GM12801 (cell line): ENCODE data around the gene PPP3CA.

Experiments used
- TF ChIP-seq, protein P1 (sequence below): IDR thresholded peaks from one replicate; pipeline ENCODE4 v1.5.1; 2011; ENCODE audit warnings: control low read depth; ENCODE audit not compliant: insufficient read length; ENCODE audit errors: extremely low read depth

The PPP3CA gene

DNA sequence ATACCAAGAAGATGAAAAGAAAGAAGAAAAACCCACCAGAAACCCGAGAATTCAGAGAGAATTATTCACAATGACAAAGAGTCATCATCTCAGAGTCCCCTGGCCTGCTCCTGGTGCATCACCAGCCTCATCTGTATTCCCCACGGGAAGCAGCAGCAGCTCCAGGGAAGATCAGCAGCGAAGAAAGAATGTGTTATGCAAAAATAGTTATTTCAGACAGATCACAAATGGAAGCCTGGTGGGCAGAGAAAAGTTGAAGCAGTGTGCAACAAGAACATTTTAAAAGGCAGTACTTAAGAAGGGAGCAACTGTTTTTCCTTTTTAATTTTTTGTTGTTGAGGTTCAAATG is 189.2 kb downstream of the PPP3CA start:
- TF ChIP-seq, protein P1, sequence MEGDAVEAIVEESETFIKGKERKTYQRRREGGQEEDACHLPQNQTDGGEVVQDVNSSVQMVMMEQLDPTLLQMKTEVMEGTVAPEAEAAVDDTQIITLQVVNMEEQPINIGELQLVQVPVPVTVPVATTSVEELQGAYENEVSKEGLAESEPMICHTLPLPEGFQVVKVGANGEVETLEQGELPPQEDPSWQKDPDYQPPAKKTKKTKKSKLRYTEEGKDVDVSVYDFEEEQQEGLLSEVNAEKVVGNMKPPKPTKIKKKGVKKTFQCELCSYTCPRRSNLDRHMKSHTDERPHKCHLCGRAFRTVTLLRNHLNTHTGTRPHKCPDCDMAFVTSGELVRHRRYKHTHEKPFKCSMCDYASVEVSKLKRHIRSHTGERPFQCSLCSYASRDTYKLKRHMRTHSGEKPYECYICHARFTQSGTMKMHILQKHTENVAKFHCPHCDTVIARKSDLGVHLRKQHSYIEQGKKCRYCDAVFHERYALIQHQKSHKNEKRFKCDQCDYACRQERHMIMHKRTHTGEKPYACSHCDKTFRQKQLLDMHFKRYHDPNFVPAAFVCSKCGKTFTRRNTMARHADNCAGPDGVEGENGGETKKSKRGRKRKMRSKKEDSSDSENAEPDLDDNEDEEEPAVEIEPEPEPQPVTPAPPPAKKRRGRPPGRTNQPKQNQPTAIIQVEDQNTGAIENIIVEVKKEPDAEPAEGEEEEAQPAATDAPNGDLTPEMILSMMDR, result no peak

DNA sequence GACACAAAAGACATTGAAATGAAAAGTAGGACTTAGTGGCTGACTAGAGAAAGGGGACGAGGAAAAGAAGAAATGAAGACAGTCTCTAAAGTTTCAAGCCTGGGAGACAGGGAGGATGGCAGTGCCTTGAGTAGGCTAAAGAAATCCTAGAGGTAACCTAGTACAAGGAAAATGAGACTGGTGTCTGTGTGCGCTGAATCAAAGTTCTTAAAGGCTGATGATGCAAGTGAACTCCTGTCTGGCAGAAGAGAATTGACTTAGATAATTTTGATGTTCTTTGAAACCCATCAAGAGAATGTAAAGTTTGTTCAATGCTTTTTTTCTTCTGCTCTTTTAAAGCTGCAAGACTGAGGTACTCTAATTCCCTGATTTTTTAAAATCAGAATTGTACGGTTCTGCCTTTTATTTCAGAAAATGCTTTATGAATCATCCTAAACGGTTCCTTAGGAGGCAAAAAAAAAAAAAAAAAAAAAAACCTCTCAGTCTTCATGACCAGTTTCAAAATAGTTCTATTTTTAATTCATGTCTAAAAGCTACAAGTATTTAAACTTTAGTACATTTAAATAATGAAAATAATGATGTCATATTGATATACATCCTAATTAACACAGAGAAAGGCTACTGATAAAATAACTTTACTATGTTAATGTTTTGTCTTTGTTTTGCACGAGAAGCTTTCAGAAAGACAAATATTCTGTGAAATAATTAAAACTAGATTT is 189.8 kb downstream of the PPP3CA start:
- TF ChIP-seq, protein P1, result no peak

DNA sequence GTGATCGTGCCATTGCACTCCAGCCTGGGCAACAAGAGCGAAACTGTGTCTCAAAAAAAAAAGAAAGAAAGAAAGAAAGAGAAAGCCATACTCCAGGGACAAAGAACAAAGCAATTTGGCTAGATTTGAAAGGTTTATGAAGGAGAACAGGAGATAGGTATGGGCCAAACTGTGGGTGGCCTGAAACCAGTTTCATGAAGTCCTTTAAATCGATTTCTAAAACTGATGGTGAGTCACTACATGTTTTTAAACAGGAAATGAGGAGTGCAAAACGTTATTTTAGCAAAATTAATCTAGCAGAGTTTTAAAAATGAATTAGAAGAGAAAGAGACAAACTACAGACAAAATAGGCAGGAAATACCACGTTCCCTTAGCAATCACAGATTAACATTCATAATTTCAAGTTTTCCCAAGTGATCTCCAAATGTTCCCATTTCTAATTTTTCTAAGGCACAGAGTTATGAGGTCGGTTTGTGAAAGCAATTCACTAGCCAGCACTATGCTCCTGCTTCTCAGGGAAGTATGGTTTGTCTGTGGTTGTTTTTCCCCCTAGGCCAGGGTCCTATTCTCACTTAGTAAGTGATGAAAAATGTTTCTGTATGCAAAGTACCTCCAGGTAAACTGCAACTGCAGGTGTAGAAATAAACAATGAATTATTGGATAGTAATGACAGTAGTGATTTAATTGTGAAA is 190.6 kb downstream of the PPP3CA start:
- TF ChIP-seq, protein P1, result no peak

DNA sequence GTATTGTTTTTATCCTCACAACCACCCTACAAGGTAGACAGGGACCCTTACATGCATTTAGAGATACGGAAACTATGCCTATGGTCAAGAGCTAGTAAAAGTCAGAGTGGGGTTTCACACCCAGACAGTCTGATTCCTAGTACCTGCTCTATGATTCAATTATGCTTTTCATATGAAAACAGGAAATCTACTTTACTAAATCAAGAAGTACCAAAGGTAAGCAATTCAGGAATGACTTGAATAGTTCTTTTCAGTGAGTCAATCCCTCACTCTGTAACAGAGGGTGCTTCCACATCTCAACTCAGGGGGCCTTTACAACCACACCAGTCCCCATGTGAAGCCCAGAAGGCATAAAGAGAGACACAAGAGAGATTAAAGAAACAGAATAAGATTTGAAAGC is 191.4 kb downstream of the PPP3CA start:
- TF ChIP-seq, protein P1, result no peak

DNA sequence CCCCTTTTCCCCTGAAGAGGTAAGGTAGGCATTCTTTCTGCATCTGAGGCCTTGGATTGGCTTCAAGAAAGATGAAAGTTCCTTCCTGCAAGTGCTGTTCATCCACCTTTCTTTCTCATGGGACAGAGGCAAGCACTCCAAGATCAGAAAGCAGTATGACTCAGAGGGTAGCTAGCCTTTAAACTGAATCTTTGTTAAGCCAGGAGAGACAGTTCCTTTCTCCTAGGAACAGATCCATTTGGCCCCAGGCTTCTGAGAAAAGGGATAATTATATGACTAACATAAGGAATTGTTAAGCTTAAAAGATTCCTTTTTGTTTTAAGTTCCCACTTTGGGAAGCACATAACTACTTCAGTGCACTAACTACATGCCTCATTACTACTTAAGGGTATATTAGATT is 192.0 kb downstream of the PPP3CA start:
- TF ChIP-seq, protein P1, result no peak

DNA sequence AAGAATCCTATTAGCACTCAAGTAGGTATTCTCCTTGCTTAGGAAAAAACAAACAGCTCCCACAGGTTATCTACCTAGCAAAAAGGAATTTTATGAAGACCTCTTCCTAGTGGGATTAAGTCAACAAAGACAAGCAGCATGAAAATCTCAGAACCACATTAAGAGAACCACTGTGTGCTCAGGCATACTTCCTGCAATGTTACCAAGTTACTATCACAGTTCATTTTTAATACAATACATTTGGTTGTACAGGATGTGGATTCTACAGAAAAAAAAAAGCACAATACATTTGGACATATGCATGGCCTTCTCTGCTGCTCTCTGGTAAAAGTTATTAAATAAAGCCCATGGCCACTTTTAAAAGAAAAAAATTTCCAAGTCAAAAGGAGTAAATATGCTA is 193.7 kb downstream of the PPP3CA start:
- TF ChIP-seq, protein P1, result no peak

DNA sequence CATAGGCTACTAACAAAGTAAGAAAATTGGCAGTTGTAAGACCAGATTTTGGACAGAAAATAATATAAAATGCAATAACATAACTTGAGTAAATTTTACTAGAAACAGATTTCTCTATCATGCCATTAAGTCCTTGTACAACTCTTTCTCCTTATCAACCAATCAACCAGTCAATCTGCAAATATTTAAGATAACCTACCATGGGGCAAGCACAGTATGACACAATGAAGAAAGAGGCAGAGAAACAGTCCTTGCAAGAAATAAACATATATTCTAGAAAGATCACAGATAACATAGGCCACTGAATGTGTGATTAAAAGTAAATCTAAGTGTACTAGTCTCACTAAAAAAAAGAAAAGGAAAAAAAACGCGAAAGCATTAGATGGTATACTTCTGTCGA is 194.8 kb downstream of the PPP3CA start:
- TF ChIP-seq, protein P1, result no peak
